ENCODE data around the gene CCL11.

- TF ChIP-seq, protein P1, sequence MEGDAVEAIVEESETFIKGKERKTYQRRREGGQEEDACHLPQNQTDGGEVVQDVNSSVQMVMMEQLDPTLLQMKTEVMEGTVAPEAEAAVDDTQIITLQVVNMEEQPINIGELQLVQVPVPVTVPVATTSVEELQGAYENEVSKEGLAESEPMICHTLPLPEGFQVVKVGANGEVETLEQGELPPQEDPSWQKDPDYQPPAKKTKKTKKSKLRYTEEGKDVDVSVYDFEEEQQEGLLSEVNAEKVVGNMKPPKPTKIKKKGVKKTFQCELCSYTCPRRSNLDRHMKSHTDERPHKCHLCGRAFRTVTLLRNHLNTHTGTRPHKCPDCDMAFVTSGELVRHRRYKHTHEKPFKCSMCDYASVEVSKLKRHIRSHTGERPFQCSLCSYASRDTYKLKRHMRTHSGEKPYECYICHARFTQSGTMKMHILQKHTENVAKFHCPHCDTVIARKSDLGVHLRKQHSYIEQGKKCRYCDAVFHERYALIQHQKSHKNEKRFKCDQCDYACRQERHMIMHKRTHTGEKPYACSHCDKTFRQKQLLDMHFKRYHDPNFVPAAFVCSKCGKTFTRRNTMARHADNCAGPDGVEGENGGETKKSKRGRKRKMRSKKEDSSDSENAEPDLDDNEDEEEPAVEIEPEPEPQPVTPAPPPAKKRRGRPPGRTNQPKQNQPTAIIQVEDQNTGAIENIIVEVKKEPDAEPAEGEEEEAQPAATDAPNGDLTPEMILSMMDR (IDR thresholded peaks at IDR 0.05): no peak
- no peak for TF ChIP-seq SIN3A (IDR thresholded peaks at IDR 0.05; ENCODE audit: borderline replicate concordance, insufficient read depth, low read depth, low read length)
- TF ChIP-seq POLR2AphosphoS5 (IDR thresholded peaks at IDR 0.05; ENCODE audit: low read depth, low read length): no peak
- TF ChIP-seq TCF7L2 (IDR thresholded peaks at IDR 0.05; ENCODE audit: low read depth, low read length): no peak
These were observed 28.7 kb downstream of the CCL11 start for GRCh38 chr17:34314279-34314678.

Measured in Panc1 (cell line).